ENCODE results near the gene PPP2R5C. TPM values are rescaled to one million over a fixed set of nuclear protein-coding genes. Genes with fewer than 3 reads are reported as not detected.
"Not testable (repeated sequence)": the region's sequence is repeated elsewhere in the genome, so short reads cannot be mapped to it uniquely, and the experiment has no call there.

Gene PPP2R5C
- total RNA-seq, 1 experiment from 2014 or later: 89.9 TPM

DNA sequence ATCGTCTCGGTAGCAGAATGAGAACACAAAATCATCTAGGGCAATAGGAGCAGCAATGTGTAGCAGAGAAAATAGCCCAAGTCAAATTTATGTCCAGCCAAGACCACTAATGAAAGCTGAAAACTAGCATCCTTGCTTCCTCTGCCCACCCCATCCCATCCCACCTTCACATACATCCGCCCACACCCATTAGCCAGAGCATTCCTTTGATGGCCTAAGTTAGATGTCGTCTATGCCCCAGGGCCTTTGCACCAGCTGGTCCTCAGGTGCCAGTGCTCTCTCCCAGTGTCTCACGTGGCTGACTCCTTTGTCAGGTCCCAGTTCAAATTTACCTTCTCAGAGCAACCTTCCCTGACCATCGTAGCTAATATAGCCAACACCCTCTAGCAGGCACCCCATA, 17.8 kb upstream of the PPP2R5C start:
- DNase-seq (ENCODE audit: low spot score): no peak
- Mint-ChIP-seq H3K4me1 (no peaks in the 10 kb centered on the region), H3K27me3 (ENCODE audit: low read depth) (peaks cover 77% of the 10 kb centered on the region), H3K36me3 (peaks cover 21% of the 10 kb centered on the region), H3K27ac (no peak overlapping the region), H3K9me3 (peaks cover 45% of the 10 kb centered on the region), H3K4me3 (no peak overlapping the region)
- TF ChIP-seq NFATC4 (CRISPR knock-in tag; IDR thresholded peaks at IDR 0.05) (no peak), IRF2 (CRISPR knock-in tag; IDR thresholded peaks at IDR 0.05; ENCODE audit: borderline replicate concordance, low read depth) (no peak), PRRX2 (CRISPR knock-in tag; IDR thresholded peaks at IDR 0.05) (no peak), NR1H2 (CRISPR knock-in tag; IDR thresholded peaks at IDR 0.05) (no peak), CBFB (CRISPR knock-in tag; IDR thresholded peaks at IDR 0.05; ENCODE audit: low read depth) (no peak), RORB (CRISPR knock-in tag; IDR thresholded peaks at IDR 0.05) (no peak), FOXJ3 (CRISPR knock-in tag; IDR thresholded peaks at IDR 0.05; ENCODE audit: borderline replicate concordance) (no peak), FOXK1 (CRISPR knock-in tag; IDR thresholded peaks at IDR 0.05) (no peak), SMAD4 (CRISPR knock-in tag; IDR thresholded peaks at IDR 0.05) (no peak), CREM (CRISPR knock-in tag; IDR thresholded peaks at IDR 0.05) (no peak)
- TF ChIP-seq, protein P1, sequence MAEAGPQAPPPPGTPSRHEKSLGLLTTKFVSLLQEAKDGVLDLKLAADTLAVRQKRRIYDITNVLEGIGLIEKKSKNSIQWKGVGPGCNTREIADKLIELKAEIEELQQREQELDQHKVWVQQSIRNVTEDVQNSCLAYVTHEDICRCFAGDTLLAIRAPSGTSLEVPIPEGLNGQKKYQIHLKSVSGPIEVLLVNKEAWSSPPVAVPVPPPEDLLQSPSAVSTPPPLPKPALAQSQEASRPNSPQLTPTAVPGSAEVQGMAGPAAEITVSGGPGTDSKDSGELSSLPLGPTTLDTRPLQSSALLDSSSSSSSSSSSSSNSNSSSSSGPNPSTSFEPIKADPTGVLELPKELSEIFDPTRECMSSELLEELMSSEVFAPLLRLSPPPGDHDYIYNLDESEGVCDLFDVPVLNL (CRISPR knock-in tag; IDR thresholded peaks at IDR 0.05; ENCODE audit: borderline replicate concordance, low read depth): no peak
- TF ChIP-seq, protein P2, sequence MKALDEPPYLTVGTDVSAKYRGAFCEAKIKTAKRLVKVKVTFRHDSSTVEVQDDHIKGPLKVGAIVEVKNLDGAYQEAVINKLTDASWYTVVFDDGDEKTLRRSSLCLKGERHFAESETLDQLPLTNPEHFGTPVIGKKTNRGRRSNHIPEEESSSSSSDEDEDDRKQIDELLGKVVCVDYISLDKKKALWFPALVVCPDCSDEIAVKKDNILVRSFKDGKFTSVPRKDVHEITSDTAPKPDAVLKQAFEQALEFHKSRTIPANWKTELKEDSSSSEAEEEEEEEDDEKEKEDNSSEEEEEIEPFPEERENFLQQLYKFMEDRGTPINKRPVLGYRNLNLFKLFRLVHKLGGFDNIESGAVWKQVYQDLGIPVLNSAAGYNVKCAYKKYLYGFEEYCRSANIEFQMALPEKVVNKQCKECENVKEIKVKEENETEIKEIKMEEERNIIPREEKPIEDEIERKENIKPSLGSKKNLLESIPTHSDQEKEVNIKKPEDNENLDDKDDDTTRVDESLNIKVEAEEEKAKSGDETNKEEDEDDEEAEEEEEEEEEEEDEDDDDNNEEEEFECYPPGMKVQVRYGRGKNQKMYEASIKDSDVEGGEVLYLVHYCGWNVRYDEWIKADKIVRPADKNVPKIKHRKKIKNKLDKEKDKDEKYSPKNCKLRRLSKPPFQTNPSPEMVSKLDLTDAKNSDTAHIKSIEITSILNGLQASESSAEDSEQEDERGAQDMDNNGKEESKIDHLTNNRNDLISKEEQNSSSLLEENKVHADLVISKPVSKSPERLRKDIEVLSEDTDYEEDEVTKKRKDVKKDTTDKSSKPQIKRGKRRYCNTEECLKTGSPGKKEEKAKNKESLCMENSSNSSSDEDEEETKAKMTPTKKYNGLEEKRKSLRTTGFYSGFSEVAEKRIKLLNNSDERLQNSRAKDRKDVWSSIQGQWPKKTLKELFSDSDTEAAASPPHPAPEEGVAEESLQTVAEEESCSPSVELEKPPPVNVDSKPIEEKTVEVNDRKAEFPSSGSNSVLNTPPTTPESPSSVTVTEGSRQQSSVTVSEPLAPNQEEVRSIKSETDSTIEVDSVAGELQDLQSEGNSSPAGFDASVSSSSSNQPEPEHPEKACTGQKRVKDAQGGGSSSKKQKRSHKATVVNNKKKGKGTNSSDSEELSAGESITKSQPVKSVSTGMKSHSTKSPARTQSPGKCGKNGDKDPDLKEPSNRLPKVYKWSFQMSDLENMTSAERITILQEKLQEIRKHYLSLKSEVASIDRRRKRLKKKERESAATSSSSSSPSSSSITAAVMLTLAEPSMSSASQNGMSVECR (CRISPR knock-in tag; IDR thresholded peaks at IDR 0.05; ENCODE audit: borderline replicate concordance): no peak
- TF ChIP-seq, protein P3, sequence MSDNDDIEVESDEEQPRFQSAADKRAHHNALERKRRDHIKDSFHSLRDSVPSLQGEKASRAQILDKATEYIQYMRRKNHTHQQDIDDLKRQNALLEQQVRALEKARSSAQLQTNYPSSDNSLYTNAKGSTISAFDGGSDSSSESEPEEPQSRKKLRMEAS (CRISPR knock-in tag; IDR thresholded peaks at IDR 0.05): no peak
- TF ChIP-seq, protein P4, sequence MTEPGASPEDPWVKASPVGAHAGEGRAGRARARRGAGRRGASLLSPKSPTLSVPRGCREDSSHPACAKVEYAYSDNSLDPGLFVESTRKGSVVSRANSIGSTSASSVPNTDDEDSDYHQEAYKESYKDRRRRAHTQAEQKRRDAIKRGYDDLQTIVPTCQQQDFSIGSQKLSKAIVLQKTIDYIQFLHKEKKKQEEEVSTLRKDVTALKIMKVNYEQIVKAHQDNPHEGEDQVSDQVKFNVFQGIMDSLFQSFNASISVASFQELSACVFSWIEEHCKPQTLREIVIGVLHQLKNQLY (CRISPR knock-in tag; IDR thresholded peaks at IDR 0.05): no peak
- TF ChIP-seq, protein P5, sequence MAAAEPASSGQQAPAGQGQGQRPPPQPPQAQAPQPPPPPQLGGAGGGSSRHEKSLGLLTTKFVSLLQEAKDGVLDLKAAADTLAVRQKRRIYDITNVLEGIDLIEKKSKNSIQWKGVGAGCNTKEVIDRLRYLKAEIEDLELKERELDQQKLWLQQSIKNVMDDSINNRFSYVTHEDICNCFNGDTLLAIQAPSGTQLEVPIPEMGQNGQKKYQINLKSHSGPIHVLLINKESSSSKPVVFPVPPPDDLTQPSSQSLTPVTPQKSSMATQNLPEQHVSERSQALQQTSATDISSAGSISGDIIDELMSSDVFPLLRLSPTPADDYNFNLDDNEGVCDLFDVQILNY (CRISPR knock-in tag; IDR thresholded peaks at IDR 0.05): no peak
- TF ChIP-seq, protein P6, sequence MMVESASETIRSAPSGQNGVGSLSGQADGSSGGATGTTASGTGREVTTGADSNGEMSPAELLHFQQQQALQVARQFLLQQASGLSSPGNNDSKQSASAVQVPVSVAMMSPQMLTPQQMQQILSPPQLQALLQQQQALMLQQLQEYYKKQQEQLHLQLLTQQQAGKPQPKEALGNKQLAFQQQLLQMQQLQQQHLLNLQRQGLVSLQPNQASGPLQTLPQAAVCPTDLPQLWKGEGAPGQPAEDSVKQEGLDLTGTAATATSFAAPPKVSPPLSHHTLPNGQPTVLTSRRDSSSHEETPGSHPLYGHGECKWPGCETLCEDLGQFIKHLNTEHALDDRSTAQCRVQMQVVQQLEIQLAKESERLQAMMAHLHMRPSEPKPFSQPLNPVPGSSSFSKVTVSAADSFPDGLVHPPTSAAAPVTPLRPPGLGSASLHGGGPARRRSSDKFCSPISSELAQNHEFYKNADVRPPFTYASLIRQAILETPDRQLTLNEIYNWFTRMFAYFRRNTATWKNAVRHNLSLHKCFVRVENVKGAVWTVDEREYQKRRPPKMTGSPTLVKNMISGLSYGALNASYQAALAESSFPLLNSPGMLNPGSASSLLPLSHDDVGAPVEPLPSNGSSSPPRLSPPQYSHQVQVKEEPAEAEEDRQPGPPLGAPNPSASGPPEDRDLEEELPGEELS (CRISPR knock-in tag; IDR thresholded peaks at IDR 0.05): no peak
- TF ChIP-seq, protein P7, sequence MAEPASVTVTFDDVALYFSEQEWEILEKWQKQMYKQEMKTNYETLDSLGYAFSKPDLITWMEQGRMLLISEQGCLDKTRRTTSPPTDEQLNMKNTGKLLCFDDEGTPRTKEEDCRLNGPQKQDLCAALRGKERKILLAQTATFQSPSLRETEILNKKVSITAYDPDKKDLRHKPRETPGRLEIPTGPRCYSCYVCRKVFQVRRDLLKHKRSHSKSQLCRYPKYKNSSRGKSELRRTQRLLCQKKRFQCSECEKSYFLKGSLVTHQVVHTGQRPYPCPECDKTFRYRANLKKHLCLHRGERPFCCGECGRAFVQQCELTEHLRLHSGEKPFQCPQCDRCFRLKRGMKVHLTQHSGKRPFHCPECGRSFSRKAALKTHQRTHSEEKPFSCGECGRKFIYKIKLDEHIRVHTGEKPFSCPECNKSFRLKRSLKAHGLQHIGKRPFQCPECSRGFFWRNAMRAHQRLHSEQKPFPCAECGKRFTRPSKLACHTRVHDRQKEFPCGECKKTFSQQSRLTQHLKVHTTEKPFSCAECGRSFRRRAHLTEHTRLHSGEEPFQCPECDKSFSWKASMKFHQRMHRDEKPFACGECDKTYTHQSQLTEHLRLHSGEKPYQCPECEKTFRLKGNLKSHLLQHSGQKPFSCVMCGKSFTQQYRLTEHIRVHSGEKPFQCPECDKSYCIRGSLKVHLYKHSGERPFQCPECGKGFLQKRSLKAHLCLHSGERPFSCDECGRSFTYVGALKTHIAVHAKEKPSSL (CRISPR knock-in tag; conservative IDR thresholded peaks at IDR 0.05): no peak
- TF ChIP-seq, protein P8, sequence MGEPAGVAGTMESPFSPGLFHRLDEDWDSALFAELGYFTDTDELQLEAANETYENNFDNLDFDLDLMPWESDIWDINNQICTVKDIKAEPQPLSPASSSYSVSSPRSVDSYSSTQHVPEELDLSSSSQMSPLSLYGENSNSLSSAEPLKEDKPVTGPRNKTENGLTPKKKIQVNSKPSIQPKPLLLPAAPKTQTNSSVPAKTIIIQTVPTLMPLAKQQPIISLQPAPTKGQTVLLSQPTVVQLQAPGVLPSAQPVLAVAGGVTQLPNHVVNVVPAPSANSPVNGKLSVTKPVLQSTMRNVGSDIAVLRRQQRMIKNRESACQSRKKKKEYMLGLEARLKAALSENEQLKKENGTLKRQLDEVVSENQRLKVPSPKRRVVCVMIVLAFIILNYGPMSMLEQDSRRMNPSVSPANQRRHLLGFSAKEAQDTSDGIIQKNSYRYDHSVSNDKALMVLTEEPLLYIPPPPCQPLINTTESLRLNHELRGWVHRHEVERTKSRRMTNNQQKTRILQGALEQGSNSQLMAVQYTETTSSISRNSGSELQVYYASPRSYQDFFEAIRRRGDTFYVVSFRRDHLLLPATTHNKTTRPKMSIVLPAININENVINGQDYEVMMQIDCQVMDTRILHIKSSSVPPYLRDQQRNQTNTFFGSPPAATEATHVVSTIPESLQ (CRISPR knock-in tag; IDR thresholded peaks at IDR 0.05): no peak
- ATAC-seq: no peak
- CTCF ChIA-PET: no interaction called here
- POLR2A ChIA-PET: no interaction called here

DNA sequence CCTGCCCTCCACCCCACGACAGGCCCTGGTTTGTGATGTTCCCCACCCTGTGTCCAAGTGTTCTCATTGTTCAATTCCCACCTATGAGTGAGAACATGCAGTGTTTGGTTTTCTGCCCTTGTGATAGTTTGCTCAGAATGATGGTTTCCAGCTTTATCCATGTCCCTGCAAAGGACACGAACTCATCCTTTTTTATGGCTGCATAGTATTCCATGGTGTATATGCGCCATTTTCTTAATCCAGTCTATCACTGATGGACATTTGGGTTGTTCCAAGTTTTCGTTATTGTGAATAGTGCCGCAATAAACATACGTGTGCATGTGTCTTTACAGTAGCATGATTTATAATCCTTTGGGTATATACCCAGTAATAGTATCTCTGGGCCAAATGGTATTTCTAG, 17.1 kb upstream of the PPP2R5C start:
- peaks cover 21% of the 10 kb centered on the region for H3K36me3 Mint-ChIP-seq
- H3K27ac Mint-ChIP-seq; POLR2A ChIA-PET; CTCF ChIA-PET; H3K4me1 Mint-ChIP-seq; H3K4me3 Mint-ChIP-seq; DNase-seq (ENCODE audit: low spot score); ATAC-seq: not testable (repeated sequence)
- peaks cover 39% of the 10 kb centered on the region for H3K9me3 Mint-ChIP-seq
- H3K27me3 Mint-ChIP-seq (ENCODE audit: low read depth): peaks cover 81% of the 10 kb centered on the region

DNA sequence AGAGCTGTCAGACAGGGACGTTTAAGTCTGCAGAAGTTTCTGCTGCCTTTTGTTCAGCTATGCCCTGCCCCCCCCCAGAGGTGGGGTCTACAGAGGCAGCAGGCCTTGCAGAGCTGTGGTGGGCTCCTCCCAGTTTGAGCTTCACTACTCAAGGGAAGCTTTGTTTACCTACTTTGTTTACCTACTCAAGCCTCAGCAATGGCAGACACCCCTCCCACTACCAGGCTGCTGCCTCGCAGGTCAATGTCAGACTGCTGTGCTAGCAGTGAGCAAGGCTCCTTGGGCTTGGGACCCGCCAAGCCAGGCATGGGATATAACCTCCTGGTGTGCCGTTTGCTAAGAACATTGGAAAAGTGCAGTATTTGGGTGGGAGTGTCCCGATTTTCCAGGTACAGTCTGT, 11.8 kb upstream of the PPP2R5C start:
- H3K4me3 Mint-ChIP-seq; H3K27ac Mint-ChIP-seq; H3K4me1 Mint-ChIP-seq; DNase-seq (ENCODE audit: low spot score); ATAC-seq; H3K36me3 Mint-ChIP-seq; POLR2A ChIA-PET: not testable (repeated sequence)
- Mint-ChIP-seq H3K9me3 (peaks cover 14% of the 10 kb centered on the region), H3K27me3 (ENCODE audit: low read depth) (peaks cover 88% of the 10 kb centered on the region)
- CTCF ChIA-PET: interaction anchor here (1.2 kb wide), 1 partner anchor 43 kb away, joined by 4 read pairs; no protein-coding TSS in a partner anchor

All from WTC11 (cell line).